Measurements from ENCODE around the gene C2orf49. TPM values are rescaled to one million over a fixed set of nuclear protein-coding genes. Genes with fewer than 3 reads are reported as not detected.

The C2orf49 gene
- total and polyA plus RNA-seq, 2 of the 8 experiments (the other 6 are each of a cell fraction or from before 2014, with no cell fraction given): 5.6 to 19.9 TPM

DNA sequence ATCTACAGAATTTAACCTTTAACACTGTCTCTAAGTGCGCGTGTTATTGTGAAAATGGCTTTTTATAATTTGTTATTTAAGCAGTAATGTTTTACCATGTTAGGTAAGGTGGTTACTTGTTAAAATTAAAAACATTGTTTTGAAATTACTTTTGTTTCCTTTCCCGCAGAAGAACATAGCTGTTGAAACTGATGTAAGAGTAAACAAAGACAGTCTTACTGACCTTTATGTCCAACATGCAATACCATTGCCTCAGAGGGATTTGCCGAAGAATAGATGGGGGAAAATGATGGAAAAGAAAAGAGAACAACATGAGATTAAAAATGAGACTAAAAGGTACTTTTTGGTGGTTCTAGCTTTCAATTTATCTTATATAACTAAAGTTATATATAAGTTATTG, 2.1 kb downstream of the C2orf49 start (continued):
- TF ChIP-seq CHD7 (IDR thresholded peaks at IDR 0.05; ENCODE audit: insufficient replicate concordance, low read length) (no peak), SP2 (IDR thresholded peaks at IDR 0.05; ENCODE audit: low read length) (no peak), EP300 (IDR thresholded peaks at IDR 0.05; ENCODE audit: borderline replicate concordance in 1 of 2, low read depth in 2 of 2, low read length in 2 of 2) (no peak), CTBP2 (IDR thresholded peaks at IDR 0.05; ENCODE audit: borderline replicate concordance, insufficient read depth, insufficient read length, low read length) (no peak)

Measured in H1 (cell line).